Measurements from ENCODE around the gene PSG5. TPM values are rescaled to one million over a fixed set of nuclear protein-coding genes. Genes with fewer than 3 reads are reported as not detected.
"Not testable (repeated sequence)": the region's sequence is repeated elsewhere in the genome, so short reads cannot be mapped to it uniquely, and the experiment has no call there.

PSG5 gene
- total RNA-seq, 1 experiment from 2014 or later = not detected

DNA sequence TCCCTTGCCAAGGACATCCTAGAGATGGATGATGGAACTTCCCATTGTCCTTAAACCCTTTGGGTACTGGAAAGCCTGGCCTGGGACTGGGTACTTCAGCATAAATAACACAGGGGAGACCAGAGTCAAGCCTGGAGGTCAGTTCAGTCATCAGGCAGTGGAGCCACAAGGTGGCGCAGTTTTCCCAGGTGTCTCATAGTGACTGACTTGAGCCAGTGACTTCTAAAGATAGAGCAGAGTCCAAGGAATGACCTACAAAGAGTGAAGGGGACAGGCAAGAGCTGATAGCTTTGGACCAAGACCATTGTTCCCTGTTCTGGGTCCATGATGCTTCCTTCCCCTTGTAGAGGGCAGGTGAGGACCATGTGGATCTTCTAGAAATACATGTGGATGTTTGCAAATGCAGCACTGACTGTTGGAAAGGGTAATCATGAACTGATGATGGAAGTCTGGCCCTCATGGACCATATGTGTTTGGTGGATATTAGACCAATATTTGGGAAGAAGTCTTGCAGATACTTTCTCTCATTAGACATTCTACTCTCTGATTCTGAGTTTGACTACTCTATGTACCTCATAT is 6.7 kb downstream of the PSG5 start:
- H3K9ac ChIP-seq (ENCODE audit: extremely low read depth, insufficient read length, low read length); H3K27ac Mint-ChIP-seq; H4K91ac ChIP-seq (ENCODE audit: insufficient read length, low read depth, low read length); H4K5ac ChIP-seq (ENCODE audit: insufficient read length, low read depth, low read length); H2AFZ ChIP-seq (ENCODE audit: low read length); H4K8ac ChIP-seq (replicated peaks; ENCODE audit: insufficient read length, low read depth, low read length); H3K14ac ChIP-seq (ENCODE audit: insufficient read depth, low read length); H3K23ac ChIP-seq (ENCODE audit: insufficient read length, low read depth, low read length); DNase-seq; H2BK120ac ChIP-seq (ENCODE audit: low read depth, low read length, poor library complexity, severe bottlenecking); H3T11ph ChIP-seq (ENCODE audit: low read length); H3K27me3 Mint-ChIP-seq (ENCODE audit: low read depth); H3K4me1 Mint-ChIP-seq; H3K18ac ChIP-seq (ENCODE audit: insufficient read length, low read depth, low read length); H3K23me2 ChIP-seq (ENCODE audit: insufficient read length, low read depth, low read length, poor library complexity, severe bottlenecking); H2BK12ac ChIP-seq (ENCODE audit: insufficient read length, low read depth, low read length); H2BK20ac ChIP-seq (ENCODE audit: low read depth, low read length, poor library complexity, severe bottlenecking); H3K79me2 ChIP-seq (ENCODE audit: insufficient read depth, low read length); H4K20me1 ChIP-seq (ENCODE audit: control insufficient read depth, insufficient read depth, insufficient read length); H2BK15ac ChIP-seq (ENCODE audit: low read depth, low read length); H3K4ac ChIP-seq (ENCODE audit: low read depth, low read length); H3K79me1 ChIP-seq (ENCODE audit: insufficient read depth, low read depth, low read length, poor library complexity, severe bottlenecking); H3K4me2 ChIP-seq (ENCODE audit: insufficient read depth, insufficient read length, low read length); H3K56ac ChIP-seq (ENCODE audit: insufficient read length, low read depth, low read length); H3K4me1 ChIP-seq (ENCODE audit: insufficient read depth, low read length); H3K27ac ChIP-seq (ENCODE audit: insufficient read length, low read depth, low read length); H2BK5ac ChIP-seq (ENCODE audit: insufficient read length, low read length); H3K4me3 Mint-ChIP-seq; H2AK5ac ChIP-seq (ENCODE audit: insufficient read length, low read length); H3K27me3 ChIP-seq (ENCODE audit: insufficient read depth, low read length): not testable (repeated sequence)
- Mint-ChIP-seq H3K36me3 (ENCODE audit: insufficient read depth in 1 of 3, low read depth in 3 of 3) (peaks cover 0 to 17% (median 4%) of the 10 kb centered on the region in 3 experiments; a peak in 5 of 7 replicates), H3K9me3 (peaks cover 88% of the 10 kb centered on the region in 2 experiments)
- TF ChIP-seq, protein P1, sequence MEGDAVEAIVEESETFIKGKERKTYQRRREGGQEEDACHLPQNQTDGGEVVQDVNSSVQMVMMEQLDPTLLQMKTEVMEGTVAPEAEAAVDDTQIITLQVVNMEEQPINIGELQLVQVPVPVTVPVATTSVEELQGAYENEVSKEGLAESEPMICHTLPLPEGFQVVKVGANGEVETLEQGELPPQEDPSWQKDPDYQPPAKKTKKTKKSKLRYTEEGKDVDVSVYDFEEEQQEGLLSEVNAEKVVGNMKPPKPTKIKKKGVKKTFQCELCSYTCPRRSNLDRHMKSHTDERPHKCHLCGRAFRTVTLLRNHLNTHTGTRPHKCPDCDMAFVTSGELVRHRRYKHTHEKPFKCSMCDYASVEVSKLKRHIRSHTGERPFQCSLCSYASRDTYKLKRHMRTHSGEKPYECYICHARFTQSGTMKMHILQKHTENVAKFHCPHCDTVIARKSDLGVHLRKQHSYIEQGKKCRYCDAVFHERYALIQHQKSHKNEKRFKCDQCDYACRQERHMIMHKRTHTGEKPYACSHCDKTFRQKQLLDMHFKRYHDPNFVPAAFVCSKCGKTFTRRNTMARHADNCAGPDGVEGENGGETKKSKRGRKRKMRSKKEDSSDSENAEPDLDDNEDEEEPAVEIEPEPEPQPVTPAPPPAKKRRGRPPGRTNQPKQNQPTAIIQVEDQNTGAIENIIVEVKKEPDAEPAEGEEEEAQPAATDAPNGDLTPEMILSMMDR (conservative IDR thresholded peaks at IDR 0.05) = peak; percentile 36; the same call in 2 of the 3 replicates
- WGBS (ENCODE audit: extremely low coverage, insufficient read length, low lambda C conversion rate) = no CpG with 5 or more reads among the region's 1 CpG
- peaks cover 34% of the 10 kb centered on the region for H3K9me3 ChIP-seq (ENCODE audit: control insufficient read depth, low read depth, low read length)

DNA sequence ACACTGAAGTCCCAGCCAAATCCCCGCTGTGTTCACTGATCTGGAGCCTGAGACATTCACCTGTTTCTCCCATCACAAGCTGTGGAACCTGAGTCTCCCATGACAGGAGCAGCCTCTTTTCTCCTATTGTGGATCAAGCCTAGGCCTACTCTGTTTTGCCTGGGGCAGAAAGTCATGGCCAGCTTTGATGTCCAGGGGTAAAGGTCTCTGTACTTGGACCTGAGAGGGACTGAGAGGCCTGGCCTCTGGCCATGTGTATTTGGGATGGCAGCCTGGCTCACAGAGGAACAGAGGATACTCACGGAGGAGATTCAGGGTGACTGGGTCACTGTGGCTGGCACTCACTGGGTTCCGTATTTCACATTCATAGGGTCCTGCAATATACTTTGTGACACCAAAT is 7.8 kb downstream of the PSG5 start:
- H3K27me3 ChIP-seq (ENCODE audit: insufficient read depth, low read length); H3K56ac ChIP-seq (ENCODE audit: insufficient read length, low read depth, low read length); H4K91ac ChIP-seq (ENCODE audit: insufficient read length, low read depth, low read length); H4K5ac ChIP-seq (ENCODE audit: insufficient read length, low read depth, low read length); H3K14ac ChIP-seq (ENCODE audit: insufficient read depth, low read length); H3K79me2 ChIP-seq (ENCODE audit: insufficient read depth, low read length); H3K79me1 ChIP-seq (ENCODE audit: insufficient read depth, low read depth, low read length, poor library complexity, severe bottlenecking); H3K23me2 ChIP-seq (ENCODE audit: insufficient read length, low read depth, low read length, poor library complexity, severe bottlenecking); H2BK20ac ChIP-seq (ENCODE audit: low read depth, low read length, poor library complexity, severe bottlenecking); H3K4me3 Mint-ChIP-seq; H3K4me1 ChIP-seq (ENCODE audit: insufficient read depth, low read length); H2AFZ ChIP-seq (ENCODE audit: low read length); H4K8ac ChIP-seq (replicated peaks; ENCODE audit: insufficient read length, low read depth, low read length); H3K23ac ChIP-seq (ENCODE audit: insufficient read length, low read depth, low read length); H3K4me1 Mint-ChIP-seq; H3K27ac Mint-ChIP-seq; DNase-seq; H3T11ph ChIP-seq (ENCODE audit: low read length); H3K4me2 ChIP-seq (ENCODE audit: insufficient read depth, insufficient read length, low read length); H2BK120ac ChIP-seq (ENCODE audit: low read depth, low read length, poor library complexity, severe bottlenecking); H2AK5ac ChIP-seq (ENCODE audit: insufficient read length, low read length); H2BK15ac ChIP-seq (ENCODE audit: low read depth, low read length); H2BK12ac ChIP-seq (ENCODE audit: insufficient read length, low read depth, low read length); H3K27ac ChIP-seq (ENCODE audit: insufficient read length, low read depth, low read length); H3K27me3 Mint-ChIP-seq (ENCODE audit: low read depth); H2BK5ac ChIP-seq (ENCODE audit: insufficient read length, low read length); H3K18ac ChIP-seq (ENCODE audit: insufficient read length, low read depth, low read length); H3K9ac ChIP-seq (ENCODE audit: extremely low read depth, insufficient read length, low read length); H3K4ac ChIP-seq (ENCODE audit: low read depth, low read length); H4K20me1 ChIP-seq (ENCODE audit: control insufficient read depth, insufficient read depth, insufficient read length): not testable (repeated sequence)
- Mint-ChIP-seq H3K36me3 (ENCODE audit: insufficient read depth in 1 of 3, low read depth in 3 of 3) (peaks cover 0 to 17% (median 4%) of the 10 kb centered on the region in 3 experiments; a peak in 5 of 7 replicates), H3K9me3 (peaks cover 90% of the 10 kb centered on the region in 2 experiments)
- H3K9me3 ChIP-seq (ENCODE audit: control insufficient read depth, low read depth, low read length) = peaks cover 31% of the 10 kb centered on the region
- WGBS (ENCODE audit: extremely low coverage, insufficient read length, low lambda C conversion rate) = no CpG with 5 or more reads among the region's 3 CpGs

Measured in H9 (cell line).